ENCODE data around the gene ACTC1.
"Not testable (repeated sequence)": the region's sequence is repeated elsewhere in the genome, so short reads cannot be mapped to it uniquely, and the experiment has no call there.

The ACTC1 gene

DNA sequence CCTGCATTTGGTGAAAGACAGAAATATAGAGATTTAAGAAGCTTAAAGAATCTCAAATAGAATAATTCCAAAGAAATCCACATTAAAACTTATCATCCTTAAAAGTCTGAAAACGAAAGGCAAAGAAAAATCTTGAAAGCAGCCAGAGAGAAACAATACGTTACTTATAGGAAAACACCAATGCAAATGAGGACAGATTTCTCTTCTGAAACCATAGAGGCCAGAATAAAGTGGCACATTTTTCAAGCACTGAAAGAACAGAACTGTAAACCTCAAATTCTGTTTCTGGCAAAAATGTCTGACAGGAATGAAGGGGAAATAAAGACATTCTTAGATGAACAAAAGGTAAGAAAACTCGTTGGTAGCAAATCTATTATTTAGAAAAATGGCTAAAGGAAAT, 13.8 kb upstream of the ACTC1 start:
- H3K4me1 Mint-ChIP-seq (ENCODE audit: low read depth), result peaks cover 3% of the 10 kb centered on the region
- DNase-seq (ENCODE audit: low spot score), result no peak
- no peaks in the 10 kb centered on the region for H3K36me3 Mint-ChIP-seq (ENCODE audit: low read depth)
- H3K27ac Mint-ChIP-seq, result no peak overlapping the region
- H3K4me3 Mint-ChIP-seq, result no peak overlapping the region
- H3K9me3 Mint-ChIP-seq, result no peaks in the 10 kb centered on the region
- peaks cover 5% of the 10 kb centered on the region for H3K27me3 Mint-ChIP-seq (ENCODE audit: low read depth)

DNA sequence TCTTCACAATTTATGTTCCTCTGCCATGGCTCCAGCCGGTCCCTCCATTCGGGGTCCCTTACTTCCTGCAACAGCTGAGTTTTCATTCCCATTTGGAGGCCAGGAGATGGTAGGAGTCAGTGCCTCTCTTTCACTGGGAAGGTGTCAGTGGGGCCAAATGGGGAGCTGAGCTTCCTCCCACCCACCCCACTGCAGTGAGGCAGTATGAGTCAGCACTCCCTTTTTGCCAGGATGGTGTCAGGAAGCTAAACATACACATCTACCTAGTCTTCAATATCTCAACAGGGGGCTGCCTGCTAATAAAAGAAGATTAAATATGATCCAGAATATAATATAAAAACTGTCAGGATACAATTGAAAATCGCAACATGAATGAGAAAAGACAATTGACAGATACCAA, 12.7 kb upstream of the ACTC1 start:
- Mint-ChIP-seq H3K4me1 (ENCODE audit: low read depth) (peaks cover 9% of the 10 kb centered on the region), H3K4me3 (no peak overlapping the region), H3K9me3 (no peaks in the 10 kb centered on the region), H3K27me3 (ENCODE audit: low read depth) (peaks cover 8% of the 10 kb centered on the region), H3K36me3 (ENCODE audit: low read depth) (no peaks in the 10 kb centered on the region), H3K27ac (no peak overlapping the region)
- no peak for DNase-seq (ENCODE audit: low spot score)

DNA sequence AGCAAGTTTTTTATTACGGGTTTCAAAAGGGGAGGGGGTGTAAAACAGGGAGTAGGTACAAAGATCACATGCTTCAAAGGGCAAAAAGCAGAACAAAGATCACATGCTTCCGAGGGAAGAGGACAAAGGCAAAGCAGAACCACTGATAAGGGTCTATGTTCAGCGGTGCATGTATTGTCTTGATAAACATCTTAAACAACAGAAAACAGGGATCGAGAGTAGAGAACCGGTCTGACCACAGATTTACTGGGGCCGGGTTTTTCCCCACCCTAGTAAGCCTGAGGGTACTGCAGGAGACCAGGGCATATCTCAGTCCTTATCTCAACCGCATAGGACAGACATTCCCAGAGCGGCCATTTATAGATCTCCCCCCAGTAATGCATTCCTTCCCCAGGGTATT, 11.9 kb upstream of the ACTC1 start:
- H3K27me3 Mint-ChIP-seq (ENCODE audit: low read depth); H3K9me3 Mint-ChIP-seq; H3K4me1 Mint-ChIP-seq (ENCODE audit: low read depth); H3K27ac Mint-ChIP-seq; H3K4me3 Mint-ChIP-seq; DNase-seq (ENCODE audit: low spot score); H3K36me3 Mint-ChIP-seq (ENCODE audit: low read depth): not testable (repeated sequence)

DNA sequence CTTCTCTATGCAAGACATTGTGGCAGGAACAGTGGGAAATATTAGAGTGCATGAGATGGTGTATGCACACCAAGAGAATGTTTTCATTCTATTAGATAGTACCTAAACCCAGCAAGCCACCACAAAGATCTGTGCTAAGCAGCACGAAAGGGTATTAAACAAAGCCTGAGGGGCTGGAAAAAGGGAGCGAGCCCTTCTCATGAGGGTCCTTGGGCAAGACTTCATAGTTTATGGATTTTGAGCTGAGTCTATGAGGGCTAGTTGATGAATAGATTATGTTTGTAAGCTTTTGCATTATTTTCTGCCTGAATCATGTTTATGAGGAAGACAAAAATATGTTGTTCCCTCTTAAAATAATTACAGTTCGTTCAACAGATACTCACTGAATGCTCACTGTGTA, 9.4 kb upstream of the ACTC1 start:
- H3K4me3 Mint-ChIP-seq, result no peak overlapping the region
- H3K36me3 Mint-ChIP-seq (ENCODE audit: low read depth), result no peaks in the 10 kb centered on the region
- DNase-seq (ENCODE audit: low spot score), result no peak
- H3K27me3 Mint-ChIP-seq (ENCODE audit: low read depth), result peaks cover 10% of the 10 kb centered on the region
- H3K9me3 Mint-ChIP-seq, result no peaks in the 10 kb centered on the region
- no peak overlapping the region for H3K27ac Mint-ChIP-seq
- peaks cover 9% of the 10 kb centered on the region for H3K4me1 Mint-ChIP-seq (ENCODE audit: low read depth)

DNA sequence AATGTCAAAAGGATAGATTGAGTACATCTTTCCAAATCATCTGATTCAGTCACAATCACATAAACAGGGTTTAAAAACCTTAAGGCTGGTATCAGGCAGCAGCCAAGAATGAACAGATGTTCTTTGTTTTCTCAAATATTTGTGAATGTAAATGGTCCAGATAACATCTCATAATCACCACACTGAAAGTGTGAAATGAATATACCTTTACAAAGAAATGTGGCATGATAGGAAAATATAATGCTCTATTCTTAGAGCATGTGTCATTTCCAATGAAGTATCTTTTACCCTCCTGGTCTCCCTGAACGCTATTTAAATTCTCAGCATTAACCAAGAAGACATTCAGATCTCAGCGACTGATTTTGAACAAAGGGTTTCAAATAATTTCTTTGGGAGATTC, 8.8 kb upstream of the ACTC1 start:
- Mint-ChIP-seq H3K36me3 (ENCODE audit: low read depth) (no peaks in the 10 kb centered on the region), H3K9me3 (no peaks in the 10 kb centered on the region)

DNA sequence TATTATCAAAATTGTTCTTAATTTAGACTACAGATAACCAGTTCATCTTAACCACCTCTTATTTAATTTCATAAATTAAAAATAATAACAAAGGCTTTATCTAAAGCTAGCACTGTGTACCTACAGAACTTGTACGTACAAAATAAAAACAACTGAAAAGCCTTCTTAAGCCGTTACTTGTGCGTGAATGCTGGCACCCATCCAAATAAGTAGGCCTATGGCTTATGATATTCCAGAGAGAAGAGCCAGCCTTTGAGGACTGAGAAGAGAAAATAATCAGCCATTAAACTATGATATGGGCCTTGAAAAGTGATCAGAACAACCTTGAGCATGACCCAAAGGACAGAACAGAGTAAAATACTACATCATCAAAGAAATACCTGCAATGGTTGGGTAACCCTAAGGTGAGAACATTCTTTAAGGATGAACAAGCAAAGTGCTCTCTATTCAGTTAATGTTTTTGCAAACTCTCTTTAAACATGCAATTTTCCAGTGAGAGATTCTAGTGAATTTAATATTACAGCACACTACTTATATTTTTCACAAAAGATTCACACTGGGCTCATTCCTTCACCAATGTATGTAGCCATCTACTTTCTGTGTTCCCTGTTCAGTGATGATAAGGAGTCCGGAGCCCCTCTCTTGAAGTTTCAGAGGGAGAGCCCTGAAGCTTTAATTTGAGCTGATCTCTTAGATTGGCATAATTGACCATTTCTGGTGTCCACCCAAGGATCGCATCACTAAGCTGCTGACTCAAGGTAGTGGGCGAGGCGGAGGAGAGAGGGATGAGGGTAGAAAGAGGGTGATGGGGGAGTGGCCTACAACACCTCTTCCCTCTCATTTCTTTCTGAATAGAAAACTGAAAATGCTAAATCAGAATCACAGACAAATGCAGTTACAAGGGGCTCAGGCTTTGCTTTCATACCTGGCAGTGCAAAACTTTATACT, 7.7 kb upstream of the ACTC1 start:
- Mint-ChIP-seq H3K9me3 (no peaks in the 10 kb centered on the region), H3K36me3 (ENCODE audit: low read depth) (no peaks in the 10 kb centered on the region)
- DNase-seq (ENCODE audit: low spot score), result no peak

More for the DNA sequence above, 8.8 kb upstream of the ACTC1 start:
- no peak overlapping the region for H3K4me3 Mint-ChIP-seq
- peaks cover 9% of the 10 kb centered on the region for H3K4me1 Mint-ChIP-seq (ENCODE audit: low read depth)
- H3K27ac Mint-ChIP-seq, result no peak overlapping the region
- no peak for DNase-seq (ENCODE audit: low spot score)
- H3K27me3 Mint-ChIP-seq (ENCODE audit: low read depth), result peaks cover 15% of the 10 kb centered on the region

DNA sequence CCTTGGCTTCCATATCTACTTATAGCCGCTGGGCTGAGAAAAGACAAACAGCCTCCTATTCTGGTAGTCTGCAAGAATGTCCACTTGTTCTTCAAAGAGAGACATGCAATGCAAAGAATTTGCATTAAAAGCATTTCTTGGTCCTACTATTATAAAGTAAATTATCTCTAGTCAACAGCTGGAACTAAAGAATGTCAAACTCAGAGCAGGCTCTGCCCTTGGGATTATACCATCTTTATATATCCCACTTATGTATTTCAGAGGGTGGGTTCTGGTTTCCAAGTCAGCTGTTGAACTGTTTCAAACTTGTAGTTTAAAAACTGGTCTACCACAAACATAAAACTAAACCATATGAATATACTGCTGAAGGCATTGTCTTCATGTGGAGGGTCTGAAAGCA, 7.0 kb upstream of the ACTC1 start:
- Mint-ChIP-seq H3K4me3 (no peak overlapping the region), H3K36me3 (ENCODE audit: low read depth) (no peaks in the 10 kb centered on the region), H3K27ac (no peak overlapping the region), H3K27me3 (ENCODE audit: low read depth) (peaks cover 19% of the 10 kb centered on the region), H3K4me1 (ENCODE audit: low read depth) (peaks cover 9% of the 10 kb centered on the region), H3K9me3 (no peaks in the 10 kb centered on the region)
- DNase-seq (ENCODE audit: low spot score), result no peak

More for the DNA sequence above, 7.7 kb upstream of the ACTC1 start:
- peaks cover 9% of the 10 kb centered on the region for H3K4me1 Mint-ChIP-seq (ENCODE audit: low read depth)
- no peak overlapping the region for H3K27ac Mint-ChIP-seq
- no peak overlapping the region for H3K4me3 Mint-ChIP-seq
- H3K27me3 Mint-ChIP-seq (ENCODE audit: low read depth), result peaks cover 16% of the 10 kb centered on the region

DNA sequence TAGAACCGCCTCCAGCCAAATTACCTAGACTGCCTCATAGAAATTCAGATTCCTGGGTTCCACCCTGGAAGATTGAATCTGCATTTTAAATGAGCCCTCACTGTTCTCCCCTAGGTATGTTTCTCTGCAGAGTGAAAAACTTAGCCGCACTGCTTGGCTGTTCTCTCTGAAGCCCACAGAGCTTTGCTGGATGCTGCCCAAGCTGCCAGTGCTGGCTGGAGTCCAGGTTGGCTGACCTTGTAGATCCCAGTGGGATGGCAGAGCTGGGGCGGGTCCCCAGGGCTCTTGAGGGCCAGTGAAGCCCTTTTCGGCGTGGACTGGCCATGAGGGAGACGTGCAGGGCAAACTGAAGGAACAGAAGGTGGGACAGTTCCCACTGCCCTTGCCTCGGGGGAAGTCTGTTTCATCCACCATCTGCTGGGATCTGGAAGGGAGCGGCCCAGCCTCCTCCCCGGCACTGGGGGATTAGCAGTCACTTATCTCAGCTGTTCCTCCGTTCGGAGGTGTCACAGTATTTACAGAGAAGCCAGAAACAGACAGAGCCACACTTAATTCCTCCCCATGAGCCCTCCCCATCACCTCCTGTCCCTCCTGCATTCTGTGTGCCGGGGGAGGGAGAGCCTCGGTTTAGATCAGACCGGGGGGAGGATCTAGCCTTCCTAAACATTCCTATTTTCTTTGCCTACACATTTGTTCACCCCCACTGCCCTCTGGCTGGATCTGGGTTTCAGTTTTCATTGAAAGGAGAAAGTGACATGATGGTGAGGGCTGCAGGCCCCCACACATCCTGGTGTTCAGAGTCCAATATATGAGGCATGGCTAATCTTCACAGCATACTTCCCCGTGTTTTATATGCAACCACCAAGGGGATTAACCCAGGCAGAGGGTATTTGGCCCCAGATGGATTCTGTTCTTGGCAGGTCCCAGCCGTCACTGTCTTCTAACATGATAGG, 4.1 kb upstream of the ACTC1 start:
- peaks cover 38% of the 10 kb centered on the region for H3K27me3 Mint-ChIP-seq (ENCODE audit: low read depth)
- H3K9me3 Mint-ChIP-seq, result no peaks in the 10 kb centered on the region
- no peak overlapping the region for H3K4me3 Mint-ChIP-seq
- no peak overlapping the region for H3K27ac Mint-ChIP-seq
- no peak for DNase-seq (ENCODE audit: low spot score)
- peaks cover 7% of the 10 kb centered on the region for H3K4me1 Mint-ChIP-seq (ENCODE audit: low read depth)
- no peaks in the 10 kb centered on the region for H3K36me3 Mint-ChIP-seq (ENCODE audit: low read depth)

DNA sequence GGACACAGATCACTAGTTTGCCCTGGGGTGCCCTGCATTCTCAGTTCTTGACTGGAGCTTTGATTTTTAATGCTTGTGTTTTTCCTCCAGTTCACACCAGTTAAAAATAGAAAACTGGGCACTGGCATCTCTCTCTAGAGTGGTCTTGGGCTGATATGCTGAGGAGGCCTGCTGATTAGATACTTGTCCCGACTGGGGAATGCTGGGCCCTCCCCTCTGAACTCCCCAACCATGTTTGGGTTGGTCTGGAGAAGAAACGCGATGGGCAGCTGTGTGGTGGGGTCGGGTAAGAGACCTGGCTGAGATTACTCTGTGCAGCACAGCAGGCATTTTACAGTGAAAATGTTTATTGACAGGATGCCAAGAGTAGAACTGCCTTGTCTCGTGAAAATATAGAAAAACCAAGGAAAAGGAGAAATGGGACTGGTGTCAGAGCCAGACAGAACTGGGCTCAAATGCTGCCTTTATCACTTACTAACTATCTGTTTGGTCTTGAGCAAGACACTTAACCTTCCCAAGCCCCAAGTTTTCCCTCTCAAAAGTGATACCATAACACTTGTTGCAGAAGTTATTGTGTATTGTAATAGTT, 1.6 kb upstream of the ACTC1 start:
- no peak for DNase-seq (ENCODE audit: low spot score)
- no peaks in the 10 kb centered on the region for H3K36me3 Mint-ChIP-seq (ENCODE audit: low read depth)
- H3K27ac Mint-ChIP-seq, result no peak overlapping the region
- H3K4me1 Mint-ChIP-seq (ENCODE audit: low read depth), result no peaks in the 10 kb centered on the region
- no peak overlapping the region for H3K4me3 Mint-ChIP-seq
- H3K9me3 Mint-ChIP-seq, result no peaks in the 10 kb centered on the region
- H3K27me3 Mint-ChIP-seq (ENCODE audit: low read depth), result peaks cover 51% of the 10 kb centered on the region

DNA sequence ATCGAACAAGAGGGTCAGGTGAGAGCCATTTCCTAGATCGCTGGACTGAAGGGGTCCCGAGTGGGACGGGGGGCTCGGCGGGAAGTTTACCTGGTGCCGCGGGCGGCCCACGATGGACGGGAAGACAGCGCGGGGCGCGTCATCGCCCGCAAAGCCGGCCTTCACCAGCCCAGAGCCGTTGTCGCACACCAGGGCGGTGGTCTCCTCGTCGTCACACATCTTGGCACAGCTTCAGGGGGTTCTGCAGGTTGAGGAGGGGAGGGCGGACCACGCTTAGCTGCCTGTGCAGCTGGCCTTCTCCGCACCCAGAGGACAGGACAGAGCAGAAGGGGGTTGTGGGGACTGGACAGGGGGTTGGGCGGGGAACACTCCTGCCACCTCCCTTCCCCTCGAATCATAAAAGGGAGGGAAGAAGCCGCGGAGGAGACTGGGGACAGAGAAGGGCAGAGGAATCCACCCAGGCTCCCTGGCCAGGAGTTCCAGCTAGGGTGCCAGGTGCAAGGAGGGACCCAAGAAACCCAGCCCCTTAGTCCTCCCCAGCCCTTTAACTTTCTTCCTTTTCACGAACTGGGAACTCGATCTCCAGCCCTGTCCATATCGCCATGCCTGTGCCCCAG, 651 bp downstream of the ACTC1 start:
- H3K27ac Mint-ChIP-seq, result no peak overlapping the region
- no peaks in the 10 kb centered on the region for H3K9me3 Mint-ChIP-seq
- H3K27me3 Mint-ChIP-seq (ENCODE audit: low read depth), result peaks cover 55% of the 10 kb centered on the region
- no peaks in the 10 kb centered on the region for H3K36me3 Mint-ChIP-seq (ENCODE audit: low read depth)
- H3K4me3 Mint-ChIP-seq, result no peak overlapping the region
- no peak for DNase-seq (ENCODE audit: low spot score)
- H3K4me1 Mint-ChIP-seq (ENCODE audit: low read depth), result no peaks in the 10 kb centered on the region

DNA sequence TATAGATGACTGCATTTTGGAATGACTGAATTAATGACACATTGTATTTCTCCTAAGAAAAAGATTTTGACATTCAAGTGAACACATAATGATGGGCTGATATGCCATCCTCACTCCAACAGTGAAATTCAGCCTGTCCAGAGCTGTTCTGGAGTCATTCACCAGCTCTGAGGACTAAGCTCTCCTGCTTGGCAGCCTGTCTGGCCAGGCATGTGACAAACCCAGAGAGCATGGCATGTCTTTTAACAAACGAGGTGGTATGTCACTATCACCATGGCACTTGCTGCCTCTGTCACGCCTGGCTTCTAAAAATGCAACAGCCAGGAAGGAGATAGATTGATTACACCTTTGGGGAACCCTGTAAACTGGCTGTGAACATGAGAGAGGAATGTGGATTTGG, 1.4 kb downstream of the ACTC1 start:
- H3K36me3 Mint-ChIP-seq (ENCODE audit: low read depth), result no peaks in the 10 kb centered on the region
- H3K27ac Mint-ChIP-seq, result no peak overlapping the region
- DNase-seq (ENCODE audit: low spot score), result no peak
- peaks cover 56% of the 10 kb centered on the region for H3K27me3 Mint-ChIP-seq (ENCODE audit: low read depth)
- no peaks in the 10 kb centered on the region for H3K9me3 Mint-ChIP-seq
- no peak overlapping the region for H3K4me3 Mint-ChIP-seq
- no peaks in the 10 kb centered on the region for H3K4me1 Mint-ChIP-seq (ENCODE audit: low read depth)

DNA sequence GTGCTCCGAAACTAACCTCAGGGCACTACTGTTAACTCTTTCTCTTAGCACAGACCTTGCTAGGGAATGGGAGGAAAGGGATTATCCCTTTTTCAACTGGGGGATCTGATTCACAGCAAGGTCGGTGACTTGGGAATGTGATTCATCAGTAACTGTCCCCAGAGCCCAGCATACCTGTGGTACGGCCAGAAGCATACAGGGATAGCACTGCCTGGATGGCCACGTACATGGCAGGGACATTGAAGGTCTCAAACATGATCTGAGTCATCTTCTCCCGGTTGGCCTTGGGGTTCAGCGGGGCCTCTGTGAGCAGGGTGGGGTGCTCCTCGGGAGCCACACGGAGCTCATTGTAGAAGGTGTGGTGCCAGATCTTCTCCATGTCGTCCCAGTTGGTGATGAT, 2.3 kb downstream of the ACTC1 start:
- no peaks in the 10 kb centered on the region for H3K36me3 Mint-ChIP-seq (ENCODE audit: low read depth)

DNA sequence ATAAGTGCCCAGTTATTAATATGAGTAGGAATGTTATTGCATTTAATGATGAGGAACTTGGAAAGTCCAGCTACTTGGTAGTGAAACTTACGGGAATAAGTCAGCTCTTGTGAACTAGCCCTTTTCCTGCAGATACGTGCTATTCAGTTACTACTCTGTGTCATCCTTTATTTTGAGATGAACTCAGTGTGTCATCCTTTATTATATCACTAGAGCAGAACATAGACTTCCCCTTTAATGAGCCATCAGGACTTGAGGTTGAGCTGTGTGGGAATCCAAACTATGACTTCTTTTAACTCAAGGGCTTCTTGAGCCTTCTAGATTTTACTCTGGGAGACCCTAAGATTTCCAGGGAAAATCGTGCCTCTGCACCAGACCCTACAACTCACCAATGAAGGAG, 3.6 kb downstream of the ACTC1 start:
- no peaks in the 10 kb centered on the region for H3K36me3 Mint-ChIP-seq (ENCODE audit: low read depth)
- peaks cover 48% of the 10 kb centered on the region for H3K27me3 Mint-ChIP-seq (ENCODE audit: low read depth)
- H3K4me3 Mint-ChIP-seq, result no peak overlapping the region
- DNase-seq (ENCODE audit: low spot score), result no peak
- H3K27ac Mint-ChIP-seq, result no peak overlapping the region
- no peaks in the 10 kb centered on the region for H3K9me3 Mint-ChIP-seq
- no peaks in the 10 kb centered on the region for H3K4me1 Mint-ChIP-seq (ENCODE audit: low read depth)

More for the DNA sequence above, 2.3 kb downstream of the ACTC1 start:
- no peaks in the 10 kb centered on the region for H3K9me3 Mint-ChIP-seq
- no peaks in the 10 kb centered on the region for H3K4me1 Mint-ChIP-seq (ENCODE audit: low read depth)
- H3K27me3 Mint-ChIP-seq (ENCODE audit: low read depth), result peaks cover 56% of the 10 kb centered on the region
- no peak for DNase-seq (ENCODE audit: low spot score)
- H3K27ac Mint-ChIP-seq, result no peak overlapping the region
- H3K4me3 Mint-ChIP-seq, result no peak overlapping the region

Measured in T-helper 2 cell treated with Interferon-gamma antibody and Interleukin-4, amounts not matched to agents 5 μg/mL and 100 μg/mL, for 36 hours (primary cell).